Dermis microvascular lymphatic vessel endothelial cell (primary cell): ENCODE measurements around the gene IMMP2L. TPM values are rescaled to one million over a fixed set of nuclear protein-coding genes. Genes with fewer than 3 reads are reported as not detected.
A peak's percentile ranks its signal among the peaks of the same experiment; 100 is the strongest.
"Not testable (repeated sequence)": the region's sequence is repeated elsewhere in the genome, so short reads cannot be mapped to it uniquely, and the experiment has no call there.

Experiments
- DNase-seq, 2 donors: peaks; one replicate each; pipeline versions ENCODE4 v3.0.0 to v3.0.0-alpha.2; 2010; ENCODE audit warnings: low read depth in 2 of 2
- total RNA-seq: library from RNA; depleted of rRNA; stranded (reverse); fragments of >200 nt; gene quantifications from 2 replicates; pipeline ENCODE4 v1.2.1, GENCODE V29; 2014

Gene IMMP2L
- total RNA-seq, 1 donor from 2014 or later, result 6.0 TPM

DNA sequence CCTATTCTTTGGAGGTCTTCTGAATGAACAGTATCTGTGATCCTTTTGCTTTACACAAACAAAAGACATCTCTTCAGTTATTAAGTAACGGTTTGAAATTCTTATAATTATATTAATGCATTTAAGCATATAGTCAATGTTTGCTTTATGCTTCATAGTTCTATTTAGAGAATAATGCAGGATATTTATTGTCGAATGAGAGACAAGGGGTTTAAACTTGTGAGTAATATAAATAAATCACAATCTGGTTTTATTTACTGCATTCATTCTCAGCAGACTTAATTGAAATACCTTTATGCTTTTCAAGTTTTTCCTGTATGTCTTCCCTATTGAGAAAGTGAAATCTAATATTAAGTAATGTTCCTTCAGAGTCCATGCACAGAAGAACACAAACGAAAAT is 620.9 kb downstream of the IMMP2L start:
- no peak for DNase-seq

GRCh38 chr7:110940756-110941155 is 621.5 kb downstream of the IMMP2L start:
- no peak for DNase-seq

- no peak for DNase-seq
Measured at GRCh38 chr7:110938165-110938564, 624.1 kb downstream of the IMMP2L start.

GRCh38 chr7:110936665-110937064 is 625.6 kb downstream of the IMMP2L start:
- DNase-seq, result not testable (repeated sequence)

DNA sequence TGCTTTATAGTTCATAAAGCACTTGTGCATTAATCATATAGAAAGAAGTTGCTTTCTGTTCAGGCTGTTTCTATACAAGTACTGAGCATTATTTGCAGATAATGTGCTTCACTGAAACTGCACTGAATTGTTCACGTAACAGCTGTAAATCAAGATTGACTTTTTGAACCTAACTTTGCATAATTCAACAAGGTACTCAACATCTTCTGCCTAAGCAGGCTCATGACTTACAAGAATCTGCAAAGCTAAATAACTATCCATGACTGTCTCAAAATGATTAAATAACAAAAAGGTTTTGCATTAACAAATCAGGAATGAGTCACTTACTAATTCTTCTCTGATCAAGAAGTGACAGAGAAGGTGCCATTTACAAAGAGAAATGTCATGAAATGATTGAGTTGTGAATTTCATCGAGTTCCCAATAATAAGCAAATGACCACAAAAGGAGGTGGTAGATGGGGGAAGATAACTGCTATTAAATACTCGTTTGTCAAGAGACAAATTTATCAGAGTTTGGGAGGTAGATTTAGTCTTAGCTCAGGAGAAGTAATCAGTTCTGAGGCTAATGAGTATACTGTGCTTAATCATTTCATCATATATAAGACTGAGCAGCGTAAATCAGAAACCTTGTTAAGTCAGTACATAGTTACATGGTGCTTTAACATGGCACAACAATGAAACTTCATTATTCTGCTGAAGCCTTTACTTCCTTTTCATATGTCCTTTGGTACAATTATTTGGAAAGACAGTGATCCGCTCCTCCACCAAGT is 632.6 kb downstream of the IMMP2L start:
- no peak for DNase-seq

GRCh38 chr7:110922906-110923305 is 639.4 kb downstream of the IMMP2L start:
- DNase-seq, result peak in 1 of 2 donors; percentile 46

- DNase-seq, result no peak
Measured at GRCh38 chr7:110921595-110922151, 640.6 kb downstream of the IMMP2L start.

- DNase-seq, result no peak
Measured at GRCh38 chr7:110918949-110919548, 643.2 kb downstream of the IMMP2L start.

DNA sequence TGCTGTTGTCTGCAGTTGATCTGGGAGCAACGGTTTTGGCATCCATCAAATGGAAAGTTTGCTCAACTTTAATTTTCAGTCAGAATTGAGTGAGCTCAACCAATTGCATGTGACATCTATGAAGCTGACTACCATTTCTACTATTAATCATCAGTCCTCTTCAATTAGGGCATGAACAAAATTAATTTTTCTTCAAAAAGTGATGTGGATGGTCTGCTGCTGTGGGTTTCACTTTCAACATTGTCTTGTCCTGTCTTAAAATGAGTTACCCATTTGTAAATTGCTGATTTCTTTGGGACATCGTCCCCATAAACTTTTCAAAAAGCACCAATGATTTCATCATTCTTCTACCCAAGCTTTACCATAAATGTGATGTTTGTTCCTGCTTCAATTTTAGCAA is 648.0 kb downstream of the IMMP2L start:
- DNase-seq, result no peak

DNA sequence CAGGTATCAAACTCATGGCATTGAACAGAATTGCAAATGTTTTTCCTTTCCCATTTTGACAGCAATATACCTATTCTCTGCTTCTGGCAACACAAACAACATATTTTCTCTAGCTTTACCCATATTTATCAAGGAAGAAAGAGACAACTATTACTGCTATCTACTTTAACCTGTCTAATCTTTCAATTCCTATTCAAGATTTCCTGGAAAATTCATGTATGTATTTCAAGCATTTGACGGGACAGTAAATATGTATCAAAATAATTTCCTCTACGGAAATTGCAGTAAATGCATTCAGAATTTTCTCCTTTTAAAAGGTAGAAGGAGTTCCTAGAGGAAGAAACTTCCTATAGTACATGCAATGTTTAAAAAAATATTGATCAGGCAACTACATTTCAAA is 650.7 kb downstream of the IMMP2L start:
- DNase-seq, result no peak

- DNase-seq, result no peak
Measured at GRCh38 chr7:110909117-110909516, 653.2 kb downstream of the IMMP2L start.

GRCh38 chr7:110905773-110906566 is 656.3 kb downstream of the IMMP2L start:
- no peak for DNase-seq

GRCh38 chr7:110898516-110898915 is 663.8 kb downstream of the IMMP2L start:
- DNase-seq, result no peak

- DNase-seq, result no peak
Measured at GRCh38 chr7:110897538-110897937, 664.8 kb downstream of the IMMP2L start.

DNA sequence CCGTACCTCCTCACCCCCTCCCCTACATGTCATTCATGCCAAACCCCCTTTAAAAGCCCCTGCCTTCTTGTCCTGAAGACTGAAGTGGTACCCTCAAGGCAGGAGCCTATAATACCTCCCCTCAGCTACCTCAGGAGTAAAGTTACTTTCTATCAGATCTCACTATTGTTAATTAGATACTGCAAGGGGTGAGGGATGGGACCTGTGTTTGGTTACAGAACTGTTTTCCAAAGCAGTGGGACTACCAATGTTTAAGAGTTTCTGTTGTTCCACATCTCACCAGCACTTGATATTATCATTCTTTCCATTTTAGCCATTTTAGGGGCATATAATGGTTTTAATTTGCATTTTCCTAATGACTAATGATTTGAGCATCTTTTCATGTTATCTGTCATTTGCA is 668.2 kb downstream of the IMMP2L start:
- DNase-seq, result no peak

GRCh38 chr7:110891197-110891596 is 671.1 kb downstream of the IMMP2L start:
- DNase-seq, result no peak

DNA sequence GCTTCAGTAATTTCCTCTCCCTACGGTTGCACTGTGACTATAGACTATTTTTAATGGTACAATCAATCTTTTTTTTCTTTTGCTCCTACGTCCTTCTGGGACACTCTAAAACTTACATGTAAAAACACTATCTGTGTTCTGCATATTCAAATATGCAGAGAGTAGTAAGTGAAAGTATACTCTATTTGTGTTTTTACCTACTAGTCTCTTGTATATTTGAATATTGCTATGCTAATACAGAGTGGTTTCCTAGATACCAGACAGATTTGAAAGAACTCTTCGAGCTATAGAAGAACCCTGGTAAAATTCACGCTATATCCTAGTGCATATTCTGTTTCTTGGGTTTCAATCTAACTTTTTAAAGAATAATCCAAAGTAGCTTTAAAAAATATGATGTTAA is 672.2 kb downstream of the IMMP2L start:
- no peak for DNase-seq

- DNase-seq, result no peak
Measured at GRCh38 chr7:110889335-110889734, 673.0 kb downstream of the IMMP2L start.

DNA sequence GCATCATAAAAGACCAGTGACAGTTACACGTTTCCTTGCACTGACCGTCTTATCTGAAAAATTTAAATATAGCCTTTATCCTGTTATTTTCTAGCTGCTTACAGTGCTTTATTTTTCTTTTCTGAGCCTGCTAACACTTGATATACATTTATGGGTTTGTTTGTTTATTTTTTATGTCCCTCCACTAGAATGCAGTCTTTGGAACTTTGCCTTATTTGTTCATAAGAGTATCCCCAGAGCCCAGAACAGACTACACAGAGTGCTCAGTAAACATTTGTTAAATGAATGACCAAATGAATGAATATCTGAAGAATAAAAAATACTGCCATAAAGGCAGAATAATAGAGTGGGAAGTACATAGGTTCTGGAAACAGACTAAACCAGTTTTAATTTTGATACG is 673.7 kb downstream of the IMMP2L start:
- no peak for DNase-seq

DNA sequence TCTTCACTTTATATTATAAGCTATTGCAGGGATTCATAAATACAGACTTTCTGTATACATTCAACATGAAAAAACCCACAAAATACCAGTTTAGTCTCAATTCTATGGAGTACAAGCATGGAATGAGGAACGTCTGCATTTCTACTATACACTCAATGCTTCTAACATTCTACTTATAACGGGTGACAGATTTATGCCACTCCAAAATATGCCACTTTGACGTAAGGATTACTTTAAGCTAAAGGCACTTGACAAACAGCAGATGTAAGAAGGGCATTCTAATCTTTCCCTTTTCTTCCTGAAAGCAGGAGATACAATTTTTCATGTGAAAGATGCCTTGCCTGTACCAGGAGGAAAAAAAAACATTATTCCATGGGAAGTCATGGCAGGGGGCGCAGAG is 676.8 kb downstream of the IMMP2L start:
- DNase-seq, result no peak

DNA sequence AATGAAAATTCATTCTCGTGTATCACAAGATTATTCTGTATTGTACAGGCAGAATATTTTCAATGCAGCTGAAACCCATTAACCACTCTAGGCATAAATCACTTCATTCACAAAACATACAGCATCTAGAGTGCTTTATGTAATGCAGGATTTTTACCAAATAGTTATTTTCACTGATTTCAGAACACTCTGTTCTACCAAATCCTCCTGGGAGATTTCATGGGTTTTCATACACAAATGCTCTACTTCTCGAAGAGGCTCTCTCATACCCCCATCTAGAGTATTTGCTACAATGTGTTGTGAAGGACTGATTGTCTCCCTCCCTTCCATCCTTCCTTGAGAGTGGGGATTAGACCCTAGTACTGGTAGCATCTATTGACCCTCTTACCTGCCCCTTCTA is 680.6 kb downstream of the IMMP2L start:
- no peak for DNase-seq

- no peak for DNase-seq
Measured at GRCh38 chr7:110880971-110881370, 681.3 kb downstream of the IMMP2L start.
